CD4-positive, alpha-beta T cell treated with Interleukin-6 at 100 ng/mL for 8 hours (primary cell): ENCODE results near the gene GPRIN3.
"Not testable (repeated sequence)": the region's sequence is repeated elsewhere in the genome, so short reads cannot be mapped to it uniquely, and the experiment has no call there.

Source experiments
- DNase-seq: peaks from one replicate; pipeline ENCODE4 v3.0.0-alpha.2; 2020; ENCODE audit warnings: mixed read lengths, low spot score

Gene GPRIN3

GRCh38 chr4:89257376-89257775 is 50.2 kb downstream of the GPRIN3 start:
- DNase-seq: no peak

GRCh38 chr4:89256203-89256800 is 51.3 kb downstream of the GPRIN3 start:
- DNase-seq: no peak

GRCh38 chr4:89254847-89255246 is 52.8 kb downstream of the GPRIN3 start:
- DNase-seq: peak; percentile 40

GRCh38 chr4:89254347-89254746 is 53.3 kb downstream of the GPRIN3 start:
- not testable (repeated sequence) for DNase-seq

GRCh38 chr4:89253935-89254334 is 53.7 kb downstream of the GPRIN3 start:
- DNase-seq: no peak

GRCh38 chr4:89253311-89253710 is 54.3 kb downstream of the GPRIN3 start:
- no peak for DNase-seq

- DNase-seq: no peak
These were observed 56.2 kb downstream of the GPRIN3 start for GRCh38 chr4:89251396-89251795.

- no peak for DNase-seq
These were observed 57.8 kb downstream of the GPRIN3 start for GRCh38 chr4:89249716-89250361.

GRCh38 chr4:89249313-89249712 is 58.3 kb downstream of the GPRIN3 start:
- no peak for DNase-seq

GRCh38 chr4:89248879-89249281 is 58.7 kb downstream of the GPRIN3 start:
- no peak for DNase-seq

GRCh38 chr4:89247951-89248350 is 59.6 kb downstream of the GPRIN3 start:
- no peak for DNase-seq

- DNase-seq: no peak
These were observed 62.1 kb downstream of the GPRIN3 start for GRCh38 chr4:89245459-89245858.

GRCh38 chr4:89243733-89244252 is 63.8 kb downstream of the GPRIN3 start:
- DNase-seq: no peak

- DNase-seq: peak; percentile 27
These were observed 64.5 kb downstream of the GPRIN3 start for GRCh38 chr4:89242864-89243732.

GRCh38 chr4:89242216-89242615 is 65.4 kb downstream of the GPRIN3 start:
- DNase-seq: no peak

- no peak for DNase-seq
These were observed 77.3 kb downstream of the GPRIN3 start for GRCh38 chr4:89230271-89230670.

GRCh38 chr4:89226665-89227574 is 80.7 kb downstream of the GPRIN3 start:
- peak; percentile 79 for DNase-seq

GRCh38 chr4:89222170-89222569 is 85.4 kb downstream of the GPRIN3 start:
- DNase-seq: no peak

GRCh38 chr4:89221167-89221867 is 86.3 kb downstream of the GPRIN3 start:
- no peak for DNase-seq

- DNase-seq: no peak
These were observed 89.0 kb downstream of the GPRIN3 start for GRCh38 chr4:89218587-89218986.

- DNase-seq: no peak
These were observed 90.0 kb downstream of the GPRIN3 start for GRCh38 chr4:89217604-89218003.
